HepG2 (cell line): ENCODE results near the gene CAT. TPM values are rescaled to one million over a fixed set of nuclear protein-coding genes. Genes with fewer than 3 reads are reported as not detected.

Experiments
- GATAD2A ChIP-seq: IDR thresholded peaks from 2 replicates; pipeline ENCODE4 v1.6.1; 2016
- HOXA9 ChIP-seq: sonication (generic); formaldehyde crosslinking; IDR thresholded peaks from 2 replicates; pipeline ENCODE4 v1.8.1; 2022; ENCODE audit warnings: missing genetic modification reagents, mild to moderate bottlenecking, moderate library complexity, borderline replicate concordance
- ISX ChIP-seq: sonication (generic); formaldehyde crosslinking; conservative IDR thresholded peaks from 2 replicates; pipeline ENCODE4 v1.5.0; 2020; ENCODE audit warnings: missing genetic modification reagents
- NFKB2 ChIP-seq: sonication (generic); formaldehyde crosslinking; IDR thresholded peaks from 2 replicates; pipeline ENCODE4 v1.4.0; 2020; ENCODE audit warnings: missing genetic modification reagents, borderline replicate concordance
- SIX4 ChIP-seq: sonication (generic); formaldehyde crosslinking; IDR thresholded peaks from 2 replicates; pipeline ENCODE4 v1.4.0; 2020; ENCODE audit warnings: missing genetic modification reagents
- TCF7L2 ChIP-seq: IDR thresholded peaks from 2 replicates; pipeline ENCODE4 v1.6.1; 2011; ENCODE audit warnings: mild to moderate bottlenecking, low read depth, low read length, moderate library complexity
- ZBTB1 ChIP-seq: sonication (generic); formaldehyde crosslinking; IDR thresholded peaks from 2 replicates; pipeline ENCODE4 v1.4.0; 2020; ENCODE audit warnings: missing genetic modification reagents, borderline replicate concordance
- ZFP36L2 ChIP-seq: sonication (generic); formaldehyde crosslinking; IDR thresholded peaks from 2 replicates; pipeline ENCODE4 v1.4.0; 2020; ENCODE audit warnings: missing genetic modification reagents
- ZNF234 ChIP-seq: sonication (generic); formaldehyde crosslinking; conservative IDR thresholded peaks from 2 replicates; pipeline ENCODE4 v1.5.1; 2020; ENCODE audit warnings: mild to moderate bottlenecking, missing genetic modification reagents
- ZNF737 ChIP-seq: sonication (generic); formaldehyde crosslinking; IDR thresholded peaks from 2 replicates; pipeline ENCODE4 v1.5.0; 2020; ENCODE audit warnings: missing genetic modification reagents, mild to moderate bottlenecking, borderline replicate concordance
- ZNF781 ChIP-seq: sonication (generic); formaldehyde crosslinking; IDR thresholded peaks from 2 replicates; pipeline ENCODE4 v1.5.1; 2020; ENCODE audit warnings: borderline replicate concordance, mild to moderate bottlenecking, missing genetic modification reagents; ENCODE audit errors: not compliant biosample characterization
- ZNF839 ChIP-seq: sonication (generic); formaldehyde crosslinking; IDR thresholded peaks from 2 replicates; pipeline ENCODE4 v1.4.0; 2020; ENCODE audit warnings: missing genetic modification reagents, mild to moderate bottlenecking, borderline replicate concordance
- polyA plus RNA-seq, 8 experiments: library from polyadenylated mRNA; depleted of rRNA in 3 of 8; stranded (reverse) in 7 of 8; unstranded in 1 of 8; fragments of >200 nt; fragmentation: Illumina TruSeq in 4 of 8; extraction: Trizol in 4 of 8; gene quantifications; 2 replicates each; pipeline versions ENCODE4 v1.2.1 to v1.2.3, GENCODE V29; 2011 to 2016; ENCODE audit warnings: low read depth in 4 of 8, missing spikeins in 1 of 8, mixed read lengths in 1 of 8; ENCODE audit not compliant: insufficient read depth in 1 of 8
- total RNA-seq, 5 experiments: library from RNA; depleted of rRNA; stranded (reverse); fragments of >200 nt; fragmentation: Illumina TruSeq; extraction: Trizol; gene quantifications; 2 replicates each; pipeline ENCODE4 v1.2.3, GENCODE V29; 2016; ENCODE audit warnings: low read depth in 1 of 5
- TF ChIP-seq, protein P1 (sequence below): sonication (generic); formaldehyde crosslinking; IDR thresholded peaks from 2 replicates; pipeline ENCODE4 v1.4.0; 2020; ENCODE audit warnings: missing genetic modification reagents, mild to moderate bottlenecking, borderline replicate concordance
- TF ChIP-seq, protein P2 (sequence below): sonication (generic); formaldehyde crosslinking; IDR thresholded peaks from 2 replicates; pipeline ENCODE4 v1.4.0; 2020; ENCODE audit warnings: missing genetic modification reagents
- TF ChIP-seq, protein P3 (sequence below): sonication (generic); formaldehyde crosslinking; IDR thresholded peaks from 2 replicates; pipeline ENCODE4 v1.5.1; 2020; ENCODE audit warnings: missing genetic modification reagents, mild to moderate bottlenecking, borderline replicate concordance
- TF ChIP-seq, protein P4 (sequence below): sonication (generic); formaldehyde crosslinking; IDR thresholded peaks from 2 replicates; pipeline ENCODE4 v1.8.0; 2022; ENCODE audit warnings: missing genetic modification reagents, mild to moderate bottlenecking, moderate library complexity, borderline replicate concordance

CAT gene
- total and polyA plus RNA-seq, 2 of the 13 experiments (the other 11 are each of a cell fraction or from before 2014, with no cell fraction given): 107 to 136 TPM

DNA sequence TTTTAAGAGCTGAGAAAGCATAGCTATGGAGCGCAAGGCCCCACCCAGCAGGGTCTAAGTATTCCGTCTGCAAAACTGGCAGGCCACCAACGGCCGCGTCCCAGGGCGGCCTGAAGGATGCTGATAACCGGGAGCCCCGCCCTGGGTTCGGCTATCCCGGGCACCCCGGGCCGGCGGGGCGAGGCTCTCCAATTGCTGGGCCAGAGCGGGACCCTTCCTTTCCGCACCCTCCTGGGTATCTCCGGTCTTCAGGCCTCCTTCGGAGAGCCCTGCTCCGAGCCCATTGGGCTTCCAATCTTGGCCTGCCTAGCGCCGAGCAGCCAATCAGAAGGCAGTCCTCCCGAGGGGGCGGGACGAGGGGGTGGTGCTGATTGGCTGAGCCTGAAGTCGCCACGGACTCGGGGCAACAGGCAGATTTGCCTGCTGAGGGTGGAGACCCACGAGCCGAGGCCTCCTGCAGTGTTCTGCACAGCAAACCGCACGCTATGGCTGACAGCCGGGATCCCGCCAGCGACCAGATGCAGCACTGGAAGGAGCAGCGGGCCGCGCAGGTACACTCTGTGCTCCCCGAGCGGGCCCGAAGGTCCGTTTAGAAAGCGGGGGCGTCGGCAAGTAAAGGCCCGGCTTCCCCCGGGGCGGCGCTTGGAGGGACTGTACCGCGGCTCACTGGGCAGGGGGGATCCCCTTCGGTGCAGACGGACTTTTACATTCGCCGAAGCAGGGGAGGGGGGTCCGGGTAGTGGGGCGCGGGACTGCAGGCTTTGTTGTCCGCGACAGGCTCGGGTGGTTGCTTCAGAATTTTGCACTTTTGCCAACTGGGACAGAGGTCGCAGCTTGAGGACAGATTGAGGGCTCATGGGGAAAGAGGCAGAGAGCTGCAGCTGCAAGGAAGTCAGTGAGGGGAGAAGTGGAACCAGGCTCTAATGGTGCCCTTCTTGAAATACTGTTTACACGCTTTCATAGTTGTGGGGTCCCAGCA lies at the start of gene CAT (continued):
- TF ChIP-seq, protein P1, sequence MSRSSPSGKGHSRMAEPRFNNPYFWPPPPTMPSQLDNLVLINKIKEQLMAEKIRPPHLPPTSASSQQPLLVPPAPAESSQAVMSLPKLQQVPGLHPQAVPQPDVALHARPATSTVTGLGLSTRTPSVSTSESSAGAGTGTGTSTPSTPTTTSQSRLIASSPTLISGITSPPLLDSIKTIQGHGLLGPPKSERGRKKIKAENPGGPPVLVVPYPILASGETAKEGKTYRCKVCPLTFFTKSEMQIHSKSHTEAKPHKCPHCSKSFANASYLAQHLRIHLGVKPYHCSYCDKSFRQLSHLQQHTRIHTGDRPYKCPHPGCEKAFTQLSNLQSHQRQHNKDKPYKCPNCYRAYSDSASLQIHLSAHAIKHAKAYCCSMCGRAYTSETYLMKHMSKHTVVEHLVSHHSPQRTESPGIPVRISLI: no peak
- no peak for TF ChIP-seq ZBTB1 (CRISPR knock-in tag)
- no peak for TF ChIP-seq ZFP36L2 (CRISPR knock-in tag)
- TF ChIP-seq ISX (CRISPR knock-in tag): no peak; the same call in 1 of the 2 replicates
- peak; percentile 74; the same call in 1 of the 2 replicates for TF ChIP-seq NFKB2 (CRISPR knock-in tag)
- TF ChIP-seq, protein P2, sequence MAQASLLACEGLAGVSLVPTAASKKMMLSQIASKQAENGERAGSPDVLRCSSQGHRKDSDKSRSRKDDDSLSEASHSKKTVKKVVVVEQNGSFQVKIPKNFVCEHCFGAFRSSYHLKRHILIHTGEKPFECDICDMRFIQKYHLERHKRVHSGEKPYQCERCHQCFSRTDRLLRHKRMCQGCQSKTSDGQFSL (CRISPR knock-in tag): 0 out of 2 replicates have a peak, but pooled peaks have one; percentile 26
- TF ChIP-seq SIX4 (CRISPR knock-in tag): no peak; the same call in 1 of the 2 replicates
- TF ChIP-seq ZNF234 (CRISPR knock-in tag): no peak
- no peak for TF ChIP-seq GATAD2A
- no peak for TF ChIP-seq TCF7L2
- 0 out of 2 replicates have a peak, but pooled peaks have one; percentile 51 for TF ChIP-seq ZNF737 (CRISPR knock-in tag)
- 0 out of 2 replicates have a peak, but pooled peaks have one; percentile 19 for TF ChIP-seq ZNF839 (CRISPR knock-in tag)
- TF ChIP-seq, protein P3, sequence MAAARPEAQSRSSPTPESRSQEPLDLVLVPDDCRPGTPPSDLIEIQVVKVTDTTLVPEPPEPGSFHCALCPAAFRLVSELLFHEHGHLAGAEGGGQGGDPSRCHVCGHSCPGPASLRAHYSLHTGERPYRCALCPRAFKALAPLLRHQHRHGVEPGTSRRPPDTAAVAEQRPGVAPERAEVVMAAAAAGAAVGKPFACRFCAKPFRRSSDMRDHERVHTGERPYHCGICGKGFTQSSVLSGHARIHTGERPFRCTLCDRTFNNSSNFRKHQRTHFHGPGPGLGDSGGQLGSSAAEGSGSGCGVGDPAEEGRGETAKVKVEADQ: peak; percentile 92
- TF ChIP-seq, protein P4, sequence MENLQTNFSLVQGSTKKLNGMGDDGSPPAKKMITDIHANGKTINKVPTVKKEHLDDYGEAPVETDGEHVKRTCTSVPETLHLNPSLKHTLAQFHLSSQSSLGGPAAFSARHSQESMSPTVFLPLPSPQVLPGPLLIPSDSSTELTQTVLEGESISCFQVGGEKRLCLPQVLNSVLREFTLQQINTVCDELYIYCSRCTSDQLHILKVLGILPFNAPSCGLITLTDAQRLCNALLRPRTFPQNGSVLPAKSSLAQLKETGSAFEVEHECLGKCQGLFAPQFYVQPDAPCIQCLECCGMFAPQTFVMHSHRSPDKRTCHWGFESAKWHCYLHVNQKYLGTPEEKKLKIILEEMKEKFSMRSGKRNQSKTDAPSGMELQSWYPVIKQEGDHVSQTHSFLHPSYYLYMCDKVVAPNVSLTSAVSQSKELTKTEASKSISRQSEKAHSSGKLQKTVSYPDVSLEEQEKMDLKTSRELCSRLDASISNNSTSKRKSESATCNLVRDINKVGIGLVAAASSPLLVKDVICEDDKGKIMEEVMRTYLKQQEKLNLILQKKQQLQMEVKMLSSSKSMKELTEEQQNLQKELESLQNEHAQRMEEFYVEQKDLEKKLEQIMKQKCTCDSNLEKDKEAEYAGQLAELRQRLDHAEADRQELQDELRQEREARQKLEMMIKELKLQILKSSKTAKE (CRISPR knock-in tag): peak; percentile 53; the same call in 1 of the 2 replicates
- peak; percentile 80 for TF ChIP-seq ZNF781 (CRISPR knock-in tag)
- peak; percentile 75; the same call in 1 of the 2 replicates for TF ChIP-seq HOXA9 (CRISPR knock-in tag)
